ENCODE measurements around the gene STAT1. TPM values are rescaled to one million over a fixed set of nuclear protein-coding genes. Genes with fewer than 3 reads are reported as not detected.
"Not testable (repeated sequence)": the region's sequence is repeated elsewhere in the genome, so short reads cannot be mapped to it uniquely, and the experiment has no call there.

The STAT1 gene
- total RNA-seq, 1 donor from 2014 or later = 139 TPM

GRCh38 chr2:190999949-191000665 lies 13.9 kb downstream of the STAT1 start:
- Mint-ChIP-seq H3K4me1 (ENCODE audit: low read depth) (peaks cover 74% of the 10 kb centered on the region), H3K27me3 (ENCODE audit: low read depth) (no peaks in the 10 kb centered on the region), H3K9me3 (peaks cover 22% of the 10 kb centered on the region), H3K4me3 (ENCODE audit: low read depth) (no peak overlapping the region), H3K36me3 (ENCODE audit: low read depth) (peaks cover 97% of the 10 kb centered on the region), H3K27ac (peak overlapping the region; percentile 37)
- no peak for DNase-seq (ENCODE audit: low spot score)
- intact Hi-C loops (cut with micrococcal nuclease) = no loop called here

DNA sequence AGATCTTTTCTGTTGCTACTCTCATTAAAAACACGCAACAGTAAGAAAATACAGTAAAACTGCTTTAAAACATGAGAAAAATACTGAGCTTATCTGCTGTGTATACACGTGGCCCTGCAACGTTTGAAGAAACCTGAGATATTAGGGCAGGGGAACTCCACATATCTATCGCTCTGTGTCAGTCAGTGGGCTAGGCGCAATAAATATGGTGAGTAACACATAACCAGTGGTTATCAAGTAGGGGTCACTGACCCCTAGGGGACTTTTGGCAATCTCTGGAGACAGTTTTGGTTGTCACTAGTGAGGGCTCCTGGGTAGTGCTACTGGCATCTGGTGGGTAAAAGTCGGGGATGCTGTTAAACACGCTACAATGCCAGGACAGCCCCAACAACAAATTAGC lies 14.9 kb downstream of the STAT1 start:
- H3K9me3 Mint-ChIP-seq = peaks cover 16% of the 10 kb centered on the region
- H3K27ac Mint-ChIP-seq = peak overlapping the region; percentile 31
- intact Hi-C loops (cut with micrococcal nuclease) = no loop called here
- H3K4me3 Mint-ChIP-seq (ENCODE audit: low read depth) = no peak overlapping the region
- DNase-seq (ENCODE audit: low spot score) = no peak
- peaks cover 96% of the 10 kb centered on the region for H3K36me3 Mint-ChIP-seq (ENCODE audit: low read depth)
- H3K4me1 Mint-ChIP-seq (ENCODE audit: low read depth) = peaks cover 72% of the 10 kb centered on the region
- H3K27me3 Mint-ChIP-seq (ENCODE audit: low read depth) = no peaks in the 10 kb centered on the region

DNA sequence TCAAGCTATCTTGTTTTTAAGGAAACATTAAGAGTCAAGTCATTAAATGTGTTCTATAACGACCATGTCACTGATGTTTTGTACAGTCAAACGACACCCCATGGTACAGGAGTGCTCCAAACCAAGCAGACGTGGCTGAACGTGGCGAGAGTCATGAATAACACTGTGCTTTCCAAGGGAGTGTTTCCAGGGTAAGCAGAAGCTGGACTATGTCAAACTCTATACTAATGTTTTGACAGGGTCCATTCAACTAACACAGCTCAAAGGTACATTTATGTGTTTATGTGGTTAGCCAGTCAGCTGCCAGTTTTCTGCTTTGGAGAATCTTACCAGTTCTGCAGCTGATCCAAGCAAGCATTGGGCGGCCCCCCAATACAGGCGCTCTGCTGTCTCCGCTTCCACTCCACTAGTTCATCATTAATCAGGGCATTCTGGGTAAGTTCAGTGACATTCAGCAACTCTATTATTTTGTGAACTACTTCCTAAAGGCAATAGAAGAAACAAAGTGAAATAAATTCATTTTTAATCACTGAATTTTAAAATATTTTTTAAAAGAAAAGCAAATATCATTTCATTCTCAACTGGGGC lies 16.4 kb downstream of the STAT1 start:
- intact Hi-C loops (cut with micrococcal nuclease) = loop anchor here (2.0 kb wide), 1 partner anchor 17 kb away; the partner anchor contains the start of gene STAT1
- H3K27ac Mint-ChIP-seq = peak overlapping the region; percentile 77
- peaks cover 67% of the 10 kb centered on the region for H3K4me1 Mint-ChIP-seq (ENCODE audit: low read depth)
- no peaks in the 10 kb centered on the region for H3K27me3 Mint-ChIP-seq (ENCODE audit: low read depth)
- no peak for DNase-seq (ENCODE audit: low spot score)
- H3K36me3 Mint-ChIP-seq (ENCODE audit: low read depth) = peaks cover 94% of the 10 kb centered on the region
- no peak overlapping the region for H3K4me3 Mint-ChIP-seq (ENCODE audit: low read depth)
- H3K9me3 Mint-ChIP-seq = peaks cover 5% of the 10 kb centered on the region

DNA sequence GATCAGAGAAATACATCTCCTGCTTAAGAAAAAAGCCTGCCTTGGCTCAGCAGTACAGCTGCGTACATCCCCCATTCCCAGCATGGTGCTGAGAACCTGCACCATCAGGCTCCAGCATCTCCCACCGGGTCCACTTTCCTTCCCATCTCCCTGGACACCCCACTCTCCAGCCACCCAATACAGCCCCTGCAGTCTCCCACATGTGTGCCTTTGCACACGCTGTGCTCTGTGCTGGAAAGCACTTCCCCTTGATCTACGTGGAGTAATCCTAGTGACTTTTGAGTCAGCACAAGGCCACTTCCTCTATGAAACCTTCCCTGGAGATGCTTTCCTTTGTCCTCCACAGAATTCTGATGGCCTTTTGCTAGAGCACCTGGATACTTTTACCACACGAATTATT lies 17.0 kb downstream of the STAT1 start:
- Mint-ChIP-seq H3K27ac (peak overlapping the region; percentile 77), H3K27me3 (ENCODE audit: low read depth) (no peaks in the 10 kb centered on the region), H3K4me3 (ENCODE audit: low read depth) (no peak overlapping the region), H3K36me3 (ENCODE audit: low read depth) (peaks cover 94% of the 10 kb centered on the region), H3K9me3 (peaks cover 5% of the 10 kb centered on the region), H3K4me1 (ENCODE audit: low read depth) (peaks cover 63% of the 10 kb centered on the region)
- intact Hi-C loops (cut with micrococcal nuclease) = loop anchor here (1.0 to 2.0 kb wide), 2 partner anchors 18 to 33 kb away; partner anchors contain the start of gene STAT1
- no peak for DNase-seq (ENCODE audit: low spot score)

DNA sequence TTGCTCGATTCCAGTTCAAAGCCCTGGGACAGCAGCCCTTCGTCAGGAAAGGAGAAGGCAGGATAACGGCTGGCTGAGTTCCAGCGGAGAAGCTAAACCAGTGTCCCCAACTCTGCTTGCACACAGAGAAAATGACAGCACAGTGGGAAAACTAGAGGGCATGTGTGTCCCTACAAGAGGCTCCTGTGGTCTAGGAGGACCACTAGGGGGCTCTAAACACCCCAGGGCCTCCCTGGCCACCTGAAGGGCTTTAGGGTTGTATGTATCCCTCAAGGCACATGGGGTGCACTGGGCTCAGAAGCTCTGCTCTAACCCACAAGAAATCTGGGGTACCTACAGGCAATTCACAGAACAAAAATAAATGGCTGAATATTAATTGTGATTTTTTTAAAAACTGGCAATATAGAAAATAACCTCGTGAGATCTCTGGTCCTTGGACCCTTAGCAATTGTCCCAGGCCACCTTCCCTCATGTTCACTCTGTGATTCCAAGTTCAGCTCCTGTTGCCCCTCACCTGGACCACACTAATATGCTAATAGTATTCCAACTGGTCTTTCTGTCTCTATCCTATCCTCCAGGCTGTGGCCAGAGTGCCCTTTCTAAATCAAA lies 17.5 kb downstream of the STAT1 start:
- no peaks in the 10 kb centered on the region for H3K27me3 Mint-ChIP-seq (ENCODE audit: low read depth)
- DNase-seq (ENCODE audit: low spot score) = no peak
- H3K4me1 Mint-ChIP-seq (ENCODE audit: low read depth) = peaks cover 59% of the 10 kb centered on the region
- intact Hi-C loops (cut with micrococcal nuclease) = loop anchor here (1.0 to 2.0 kb wide), 2 partner anchors 18 to 34 kb away; partner anchors contain the start of gene STAT1
- no peak overlapping the region for H3K4me3 Mint-ChIP-seq (ENCODE audit: low read depth)
- H3K27ac Mint-ChIP-seq = peak overlapping the region; percentile 77
- H3K36me3 Mint-ChIP-seq (ENCODE audit: low read depth) = peaks cover 92% of the 10 kb centered on the region
- peaks cover 5% of the 10 kb centered on the region for H3K9me3 Mint-ChIP-seq

DNA sequence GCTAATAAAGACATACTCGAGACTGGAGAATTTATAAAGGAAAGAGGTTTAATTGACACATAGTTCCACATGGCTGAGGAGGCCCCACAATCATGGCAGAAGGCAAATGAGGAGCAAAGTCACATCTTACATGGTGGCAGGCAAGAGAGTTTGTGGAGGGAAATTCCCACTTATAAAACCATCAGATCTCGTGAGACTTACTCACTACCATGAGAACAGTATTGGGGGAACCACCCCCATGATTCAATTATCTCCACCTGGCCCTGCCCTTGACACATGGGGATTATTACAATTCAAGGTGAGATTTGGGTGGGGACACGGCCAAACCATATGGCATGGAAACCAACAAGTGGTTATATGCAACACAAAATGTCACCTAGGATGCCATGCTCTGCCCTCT lies 18.7 kb downstream of the STAT1 start:
- H3K27me3 Mint-ChIP-seq (ENCODE audit: low read depth); H3K9me3 Mint-ChIP-seq; H3K4me3 Mint-ChIP-seq (ENCODE audit: low read depth); intact Hi-C loops (cut with micrococcal nuclease); DNase-seq (ENCODE audit: low spot score): not testable (repeated sequence)
- Mint-ChIP-seq H3K4me1 (ENCODE audit: low read depth) (peaks cover 55% of the 10 kb centered on the region), H3K36me3 (ENCODE audit: low read depth) (peaks cover 92% of the 10 kb centered on the region), H3K27ac (peak overlapping the region; percentile 77)

GRCh38 chr2:190994148-190994547 lies 19.8 kb downstream of the STAT1 start:
- H3K36me3 Mint-ChIP-seq (ENCODE audit: low read depth) = peaks cover 92% of the 10 kb centered on the region
- no peak for DNase-seq (ENCODE audit: low spot score)
- intact Hi-C loops (cut with micrococcal nuclease) = no loop called here
- peak overlapping the region; percentile 31 for H3K27ac Mint-ChIP-seq
- H3K4me1 Mint-ChIP-seq (ENCODE audit: low read depth) = peaks cover 45% of the 10 kb centered on the region
- H3K27me3 Mint-ChIP-seq (ENCODE audit: low read depth) = no peaks in the 10 kb centered on the region
- peaks cover 5% of the 10 kb centered on the region for H3K9me3 Mint-ChIP-seq
- no peak overlapping the region for H3K4me3 Mint-ChIP-seq (ENCODE audit: low read depth)

- peaks cover 5% of the 10 kb centered on the region for H3K9me3 Mint-ChIP-seq
Measured at GRCh38 chr2:190993292-190993643, 20.7 kb downstream of the STAT1 start.

GRCh38 chr2:190990132-190990531 lies 23.8 kb downstream of the STAT1 start:
- no peaks in the 10 kb centered on the region for H3K27me3 Mint-ChIP-seq (ENCODE audit: low read depth)
- peaks cover 93% of the 10 kb centered on the region for H3K36me3 Mint-ChIP-seq (ENCODE audit: low read depth)
- peaks cover 39% of the 10 kb centered on the region for H3K4me1 Mint-ChIP-seq (ENCODE audit: low read depth)
- intact Hi-C loops (cut with micrococcal nuclease) = no loop called here
- H3K4me3 Mint-ChIP-seq (ENCODE audit: low read depth) = no peak overlapping the region
- peaks cover 4% of the 10 kb centered on the region for H3K9me3 Mint-ChIP-seq
- peak overlapping the region; percentile 38 for H3K27ac Mint-ChIP-seq
- DNase-seq (ENCODE audit: low spot score) = no peak

More at GRCh38 chr2:190993292-190993643, 20.7 kb downstream of the STAT1 start:
- Mint-ChIP-seq H3K4me1 (ENCODE audit: low read depth) (peaks cover 44% of the 10 kb centered on the region), H3K27me3 (ENCODE audit: low read depth) (no peaks in the 10 kb centered on the region), H3K36me3 (ENCODE audit: low read depth) (peaks cover 95% of the 10 kb centered on the region), H3K27ac (peak overlapping the region; percentile 31), H3K4me3 (ENCODE audit: low read depth) (no peak overlapping the region)
- intact Hi-C loops (cut with micrococcal nuclease) = no loop called here
- no peak for DNase-seq (ENCODE audit: low spot score)

DNA sequence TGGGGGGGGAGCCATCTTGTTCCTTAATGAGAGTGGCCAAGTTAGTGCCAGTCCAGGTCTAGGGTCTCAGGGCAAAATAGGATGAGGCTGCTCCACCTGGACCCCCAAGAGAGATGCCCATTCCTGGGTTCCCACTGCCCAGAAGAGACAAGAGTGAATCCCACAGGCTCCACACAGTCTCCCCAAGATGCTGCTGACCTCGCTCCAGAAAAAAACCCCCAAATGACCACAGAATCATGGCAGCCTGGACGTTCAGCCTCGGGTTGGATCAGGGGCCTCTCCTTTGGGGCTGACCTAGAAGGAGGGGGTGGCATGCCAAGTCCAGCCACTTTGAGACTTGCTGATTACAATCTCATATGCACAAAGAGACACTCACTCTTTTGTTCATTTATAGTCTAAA lies 25.1 kb downstream of the STAT1 start:
- Mint-ChIP-seq H3K27me3 (ENCODE audit: low read depth) (no peaks in the 10 kb centered on the region), H3K4me1 (ENCODE audit: low read depth) (peaks cover 41% of the 10 kb centered on the region), H3K36me3 (ENCODE audit: low read depth) (peaks cover 94% of the 10 kb centered on the region), H3K27ac (peak overlapping the region; percentile 52), H3K4me3 (ENCODE audit: low read depth) (no peak overlapping the region), H3K9me3 (no peaks in the 10 kb centered on the region)
- intact Hi-C loops (cut with micrococcal nuclease) = no loop called here
- DNase-seq (ENCODE audit: low spot score) = no peak

- no peak for DNase-seq (ENCODE audit: low spot score)
- H3K36me3 Mint-ChIP-seq (ENCODE audit: low read depth) = peaks cover 93% of the 10 kb centered on the region
- H3K27me3 Mint-ChIP-seq (ENCODE audit: low read depth) = no peaks in the 10 kb centered on the region
- intact Hi-C loops (cut with micrococcal nuclease) = no loop called here
- peaks cover 43% of the 10 kb centered on the region for H3K4me1 Mint-ChIP-seq (ENCODE audit: low read depth)
- no peaks in the 10 kb centered on the region for H3K9me3 Mint-ChIP-seq
- H3K27ac Mint-ChIP-seq = no peak overlapping the region
- no peak overlapping the region for H3K4me3 Mint-ChIP-seq (ENCODE audit: low read depth)
Measured at GRCh38 chr2:190987938-190988337, 26.0 kb downstream of the STAT1 start.

GRCh38 chr2:190987116-190987515 lies 26.9 kb downstream of the STAT1 start:
- Mint-ChIP-seq H3K27ac (peak overlapping the region; percentile 42), H3K4me3 (ENCODE audit: low read depth) (no peak overlapping the region), H3K9me3 (no peaks in the 10 kb centered on the region), H3K36me3 (ENCODE audit: low read depth) (peaks cover 95% of the 10 kb centered on the region), H3K27me3 (ENCODE audit: low read depth) (no peaks in the 10 kb centered on the region), H3K4me1 (ENCODE audit: low read depth) (peaks cover 47% of the 10 kb centered on the region)
- DNase-seq (ENCODE audit: low spot score) = no peak
- intact Hi-C loops (cut with micrococcal nuclease) = no loop called here

All from activated T-helper 2 cell treated with anti-CD3 and anti-CD28 coated beads, Interferon-gamma antibody, Interleukin-2, Interleukin-4, amounts not matched to agents 10 μg/mL and 5 μg/mL and 100 μg/mL, durations not matched to agents 14 hours and 24 hours and 36 hours (primary cell).